ENCODE measurements around the gene ITPRIP.
A peak's percentile ranks its signal among the peaks of the same experiment; 100 is the strongest.

Gene ITPRIP, protein sequence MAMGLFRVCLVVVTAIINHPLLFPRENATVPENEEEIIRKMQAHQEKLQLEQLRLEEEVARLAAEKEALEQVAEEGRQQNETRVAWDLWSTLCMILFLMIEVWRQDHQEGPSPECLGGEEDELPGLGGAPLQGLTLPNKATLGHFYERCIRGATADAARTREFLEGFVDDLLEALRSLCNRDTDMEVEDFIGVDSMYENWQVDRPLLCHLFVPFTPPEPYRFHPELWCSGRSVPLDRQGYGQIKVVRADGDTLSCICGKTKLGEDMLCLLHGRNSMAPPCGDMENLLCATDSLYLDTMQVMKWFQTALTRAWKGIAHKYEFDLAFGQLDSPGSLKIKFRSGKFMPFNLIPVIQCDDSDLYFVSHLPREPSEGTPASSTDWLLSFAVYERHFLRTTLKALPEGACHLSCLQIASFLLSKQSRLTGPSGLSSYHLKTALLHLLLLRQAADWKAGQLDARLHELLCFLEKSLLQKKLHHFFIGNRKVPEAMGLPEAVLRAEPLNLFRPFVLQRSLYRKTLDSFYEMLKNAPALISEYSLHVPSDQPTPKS

DNA sequence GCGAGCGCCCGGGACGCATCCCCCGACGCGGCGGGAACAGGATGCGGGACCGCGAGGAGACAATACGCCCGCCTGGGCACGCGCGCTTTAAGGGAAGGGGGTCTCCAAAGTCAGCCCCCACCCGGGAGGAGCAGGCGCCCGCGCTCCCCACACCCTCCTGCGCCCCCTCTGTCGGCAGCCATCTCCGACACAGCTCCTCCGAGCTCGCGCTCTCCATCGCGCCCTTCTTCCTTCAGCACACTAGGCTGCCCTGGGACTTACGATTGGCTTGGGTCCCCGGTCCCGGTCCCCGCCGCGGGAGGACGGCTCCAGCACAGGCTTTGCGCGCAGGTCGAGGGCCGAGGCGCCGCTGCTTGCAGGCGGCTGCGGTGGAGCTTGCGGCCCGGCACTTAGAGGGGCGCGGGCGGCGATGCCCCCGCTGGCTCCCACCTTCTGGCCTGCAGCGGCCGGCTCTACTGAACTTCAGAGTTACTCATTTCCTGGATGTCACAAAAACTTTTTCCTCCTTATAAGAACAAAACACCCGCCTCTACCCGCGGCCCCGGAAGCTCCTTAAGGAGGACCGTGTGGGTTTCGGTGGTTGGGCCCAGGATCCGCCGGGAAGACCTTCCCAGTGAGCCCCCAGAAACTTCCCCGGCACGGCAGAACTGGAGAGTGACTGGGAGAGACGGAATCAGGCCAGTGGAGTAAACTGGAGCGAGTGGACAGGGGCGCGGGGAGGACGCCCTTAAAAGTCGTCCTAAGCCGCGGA lies at the start of gene ITPRIP:
ITPRIP (minus strand) TSS at position 481 of the 751 bp plus-strand sequence. CDS start 22,414 bp downstream, outside the sequence.
- peak; percentile 72 to 77 for DNase-seq

DNA sequence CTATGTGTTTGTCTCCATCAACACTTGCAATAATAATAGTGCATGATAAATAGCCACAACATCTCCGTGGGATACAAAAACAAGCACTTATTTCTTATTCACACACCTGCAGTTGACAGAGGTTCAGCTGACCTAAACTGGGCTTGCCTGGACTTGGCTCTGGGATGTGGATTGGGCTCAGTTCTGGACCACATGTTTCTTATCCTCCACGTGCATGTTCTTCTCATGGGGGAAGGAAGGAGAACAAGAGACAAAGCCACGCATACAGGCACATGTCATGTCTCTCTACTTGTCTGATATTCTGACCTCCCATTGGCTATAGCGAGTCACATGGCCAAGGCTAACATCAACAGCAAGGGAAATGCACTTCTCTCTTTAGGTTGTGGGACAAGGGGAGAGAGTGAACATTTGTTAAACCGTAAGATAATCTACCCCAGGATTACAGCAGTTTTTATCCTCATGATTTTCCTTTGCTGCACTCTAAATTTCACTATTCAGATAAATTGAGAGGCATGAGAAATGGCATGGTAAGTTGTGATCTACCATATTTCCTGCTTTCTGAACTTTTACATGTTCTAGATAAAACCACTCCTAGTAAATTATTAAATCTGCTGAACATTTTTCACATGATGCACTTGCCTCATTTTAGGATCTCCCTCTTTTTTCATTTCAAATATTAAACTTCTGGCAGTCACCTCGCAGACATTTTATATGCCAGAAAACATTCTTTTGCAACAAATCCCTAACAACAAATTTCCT lies 49.0 kb upstream of the ITPRIP start:
- no peak for DNase-seq

DNA sequence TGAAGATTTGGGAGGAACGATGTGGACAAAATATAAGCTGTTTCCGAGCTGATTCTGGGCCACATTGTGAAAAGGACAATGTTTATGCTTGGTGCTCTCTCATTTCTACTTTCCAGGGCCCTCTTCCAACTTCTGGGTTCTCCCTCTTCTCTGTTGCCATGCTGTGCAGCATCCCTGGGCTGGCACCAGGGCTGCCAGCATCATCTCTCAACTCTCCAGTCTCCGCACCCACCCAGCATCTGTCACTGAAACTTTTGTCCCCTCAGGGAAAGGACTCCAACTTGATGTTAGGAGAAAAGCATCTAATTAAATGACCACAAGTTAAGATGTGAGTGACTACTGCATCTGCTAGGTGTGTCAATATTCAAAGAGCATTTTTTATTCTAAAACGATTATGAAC lies 42.1 kb upstream of the ITPRIP start:
- DNase-seq = no peak

DNA sequence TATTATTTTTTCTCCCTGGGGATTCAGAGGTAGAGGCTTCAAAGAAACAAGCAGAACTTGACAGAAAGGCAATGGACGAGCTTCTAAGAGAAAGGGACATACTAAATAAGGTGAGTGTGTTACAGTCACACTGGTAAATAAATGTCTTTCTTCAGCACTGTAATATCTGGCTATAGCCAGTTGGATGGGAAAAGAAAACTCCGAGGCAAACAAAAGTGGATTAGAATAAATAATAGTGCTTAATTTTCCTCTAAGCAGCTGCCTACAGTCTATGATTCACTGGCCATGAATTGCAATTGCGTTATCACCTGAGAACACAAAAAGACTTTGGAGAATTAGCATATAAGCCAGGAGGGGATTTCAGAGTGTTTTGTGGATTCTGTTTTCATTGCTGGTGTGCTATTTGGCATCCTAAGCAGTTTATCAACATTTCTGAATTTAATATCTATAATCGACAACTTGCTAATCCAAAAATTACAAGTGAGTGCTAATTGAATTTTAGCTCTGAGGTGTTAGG lies 38.6 kb upstream of the ITPRIP start:
- no peak for DNase-seq

DNA sequence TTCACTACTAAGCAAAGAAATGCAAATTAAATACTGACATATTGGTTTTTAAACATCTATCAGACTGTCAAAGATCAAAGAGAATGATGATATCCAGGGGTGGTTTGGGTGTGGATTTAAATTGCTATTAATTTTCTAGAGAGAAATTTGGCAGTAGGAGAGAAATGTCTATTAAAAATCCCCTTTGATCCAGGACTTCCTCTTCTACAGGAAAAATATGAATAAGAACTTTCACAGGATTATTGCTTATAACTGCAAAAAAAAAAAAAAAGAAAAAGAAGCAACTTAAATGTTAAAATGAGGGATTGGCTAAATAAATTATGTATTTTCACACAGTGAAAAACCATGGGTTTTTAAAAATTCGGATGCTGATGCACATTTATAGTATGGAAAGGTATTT lies 36.3 kb upstream of the ITPRIP start:
- DNase-seq = no peak

DNA sequence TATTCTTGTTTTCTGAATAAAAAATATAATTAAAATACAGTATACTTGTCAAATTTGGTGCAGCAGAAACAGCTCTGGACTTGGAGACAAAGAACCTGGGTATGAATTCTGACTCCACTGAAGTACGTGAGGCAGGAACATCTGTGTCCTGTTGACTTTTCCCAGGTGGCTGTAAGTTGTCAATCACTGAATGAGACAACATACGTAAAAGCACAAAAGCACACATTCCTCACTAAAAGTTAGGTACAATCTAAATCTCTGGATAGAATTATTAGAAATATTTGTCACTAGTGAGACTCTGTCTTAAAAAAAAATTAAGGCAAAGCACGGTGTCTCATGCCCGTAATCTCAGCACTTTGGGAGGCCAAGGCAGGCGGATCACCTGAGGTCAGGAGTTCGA lies 33.5 kb upstream of the ITPRIP start:
- DNase-seq = no peak

DNA sequence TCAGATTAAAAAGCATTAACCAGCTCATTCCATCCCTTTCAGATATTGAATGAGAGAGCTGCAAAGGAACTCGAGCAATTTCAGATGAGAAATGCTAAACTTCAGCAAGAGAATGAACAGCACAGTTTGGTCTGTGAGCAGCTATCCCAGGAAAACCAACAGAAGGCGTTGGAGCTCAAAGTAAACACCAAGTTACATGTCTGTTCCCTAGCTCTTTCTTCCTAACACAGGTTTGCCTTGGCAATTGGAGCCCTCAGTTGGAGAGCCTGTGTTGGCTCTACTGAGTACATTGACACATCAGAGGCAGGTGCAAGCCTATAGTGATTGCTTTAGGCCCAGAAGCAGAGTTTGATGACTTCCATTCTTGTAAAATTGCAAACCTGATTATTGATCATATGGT lies 30.1 kb upstream of the ITPRIP start:
- no peak for DNase-seq

DNA sequence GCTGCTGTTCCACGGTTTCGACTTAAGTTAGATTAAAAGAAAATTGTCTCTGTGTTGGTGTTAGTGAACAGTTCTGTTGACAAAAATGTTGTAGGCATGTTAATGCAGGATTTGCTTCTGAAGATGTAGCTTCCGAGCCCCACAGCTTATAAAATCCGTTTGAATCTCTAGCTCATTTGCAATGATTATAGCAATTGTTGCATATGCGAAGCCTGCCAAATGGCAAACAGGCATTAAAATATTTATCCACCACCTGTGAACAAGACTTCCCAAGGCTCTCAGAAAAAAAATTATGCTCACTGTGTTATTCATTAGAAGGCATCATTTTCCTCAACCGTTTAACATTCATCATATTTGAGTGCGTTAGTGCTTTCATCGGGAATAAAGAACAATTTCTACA lies 29.6 kb upstream of the ITPRIP start:
- no peak for DNase-seq

DNA sequence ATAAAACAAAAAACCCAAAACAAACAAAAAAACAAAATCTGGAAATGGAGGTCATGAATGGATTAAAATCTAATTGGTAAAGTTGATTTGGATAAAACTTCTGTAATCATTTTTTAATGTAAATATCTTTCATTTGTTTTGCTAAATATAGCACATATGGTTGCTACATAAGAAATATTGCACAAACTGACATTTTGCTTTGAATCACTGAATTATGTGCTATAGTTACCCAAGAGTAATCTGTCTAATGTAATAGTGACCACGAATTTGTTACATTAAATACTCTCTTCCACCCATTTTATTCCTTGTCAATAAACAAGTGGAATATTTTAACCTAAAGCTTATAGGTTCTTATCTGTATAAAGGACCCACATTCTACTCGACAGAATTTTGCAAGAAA lies 21.5 kb upstream of the ITPRIP start:
- no peak for DNase-seq

DNA sequence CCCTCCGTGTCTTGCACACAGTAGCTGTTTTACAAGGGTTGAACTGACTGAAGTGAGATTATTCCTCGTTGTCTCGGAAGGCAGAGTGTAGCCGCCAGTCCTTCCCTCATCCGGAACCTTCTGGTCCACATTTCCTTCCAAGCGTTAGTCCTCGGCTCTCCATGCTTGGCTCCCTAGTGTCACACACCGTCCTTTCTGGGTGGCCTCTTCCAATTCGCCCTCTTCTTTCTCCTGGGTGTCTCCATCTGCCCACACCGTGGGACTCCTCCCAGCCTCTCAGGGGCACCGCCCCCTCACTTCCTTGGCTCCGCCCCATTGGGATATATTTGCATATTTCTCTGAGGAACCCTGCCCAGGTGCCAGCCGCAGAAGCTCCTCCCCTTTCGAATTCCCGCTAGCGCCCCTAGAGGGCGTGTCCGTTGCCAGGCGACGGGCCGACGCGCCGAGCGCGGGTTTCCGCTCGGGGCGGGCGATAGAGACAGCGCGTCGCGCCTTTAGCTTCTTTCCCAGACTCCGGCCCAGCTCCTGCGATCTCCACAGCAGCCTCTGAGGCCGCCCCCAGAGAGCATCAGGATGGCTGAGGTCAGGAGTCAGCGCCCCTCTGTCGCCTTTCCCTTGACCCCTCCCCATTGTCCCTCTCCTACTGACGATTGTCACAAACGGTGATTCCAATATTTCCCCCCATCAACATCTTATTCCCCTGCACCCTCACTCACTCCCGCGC lies 15.2 kb upstream of the ITPRIP start, which contains the start of gene CFAP58:
CFAP58 (plus strand) TSS at position 509 of the 724 bp plus-strand sequence; CDS start at position 574, 65 bp downstream.
- DNase-seq = peak; percentile 89 to 92

DNA sequence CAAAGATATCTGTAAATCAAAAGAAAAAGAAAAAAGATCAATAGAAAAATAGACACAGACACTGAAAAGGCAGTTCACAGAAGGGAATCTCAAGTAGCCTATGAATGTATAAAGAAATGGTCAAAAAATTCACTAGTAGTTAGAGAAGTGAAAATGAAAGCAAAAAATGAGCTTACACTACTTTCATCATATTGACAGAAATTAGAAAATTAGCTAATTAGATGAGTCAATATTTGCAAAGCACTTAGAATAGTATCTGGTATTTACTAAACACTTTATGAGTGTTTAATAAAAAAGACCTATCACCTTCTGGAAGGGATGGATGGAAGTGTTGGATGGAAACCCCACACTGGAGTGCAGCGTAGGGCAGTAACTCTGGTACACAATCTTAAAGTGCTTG lies 13.7 kb upstream of the ITPRIP start:
- DNase-seq = no peak

DNA sequence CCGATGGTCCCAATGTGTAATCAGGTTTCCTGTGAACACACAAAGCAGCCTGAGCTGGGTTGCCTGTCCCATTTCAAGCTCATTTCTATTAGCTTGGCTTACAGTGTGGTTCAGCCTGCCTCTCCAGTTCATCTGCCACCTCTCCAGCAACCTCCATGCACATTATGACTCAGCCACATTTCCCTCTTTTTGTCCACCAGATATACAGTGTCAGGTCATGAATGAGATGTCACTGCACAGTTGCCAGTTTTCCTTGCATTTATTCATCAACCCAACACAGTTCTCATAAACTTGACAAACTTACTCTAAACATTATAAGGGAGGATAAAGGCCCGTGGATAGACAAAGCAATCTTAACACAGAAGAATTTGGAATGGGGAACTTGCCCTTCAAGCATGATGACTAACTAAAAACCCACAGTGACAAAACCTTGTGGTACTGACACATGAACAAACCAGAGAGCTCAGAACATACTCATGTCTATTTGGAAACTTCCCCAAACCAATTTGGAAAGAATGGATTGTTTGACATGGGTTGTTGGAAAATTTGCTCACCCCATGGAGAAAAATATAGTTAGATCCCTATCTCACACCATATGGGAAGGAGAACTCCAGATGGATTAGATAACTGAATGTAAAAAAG lies 12.9 kb upstream of the ITPRIP start:
- no peak for DNase-seq

DNA sequence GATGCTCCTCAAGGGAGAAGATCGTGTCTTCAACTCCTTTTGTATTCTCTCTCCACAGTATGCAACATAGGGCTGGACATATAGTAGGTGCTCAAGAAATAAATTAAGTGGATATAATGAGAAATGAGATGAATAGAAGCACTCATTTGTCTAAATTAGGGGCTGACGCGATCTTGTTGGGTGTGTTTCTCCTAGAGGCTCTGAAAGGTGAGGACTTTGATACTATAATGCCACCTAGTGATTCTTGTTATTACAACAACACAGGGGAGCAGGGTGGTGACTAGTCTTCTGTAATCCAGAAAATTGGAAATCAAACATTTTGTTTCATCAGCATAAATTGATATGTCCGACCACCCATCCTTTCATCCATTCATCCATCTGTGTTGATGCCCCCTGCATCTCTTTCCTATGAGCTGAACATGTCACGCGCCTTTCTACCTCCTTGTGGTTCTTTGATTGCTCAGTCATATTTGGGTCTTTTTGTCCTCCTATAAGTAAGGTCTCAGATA lies 11.9 kb upstream of the ITPRIP start:
- no peak for DNase-seq

DNA sequence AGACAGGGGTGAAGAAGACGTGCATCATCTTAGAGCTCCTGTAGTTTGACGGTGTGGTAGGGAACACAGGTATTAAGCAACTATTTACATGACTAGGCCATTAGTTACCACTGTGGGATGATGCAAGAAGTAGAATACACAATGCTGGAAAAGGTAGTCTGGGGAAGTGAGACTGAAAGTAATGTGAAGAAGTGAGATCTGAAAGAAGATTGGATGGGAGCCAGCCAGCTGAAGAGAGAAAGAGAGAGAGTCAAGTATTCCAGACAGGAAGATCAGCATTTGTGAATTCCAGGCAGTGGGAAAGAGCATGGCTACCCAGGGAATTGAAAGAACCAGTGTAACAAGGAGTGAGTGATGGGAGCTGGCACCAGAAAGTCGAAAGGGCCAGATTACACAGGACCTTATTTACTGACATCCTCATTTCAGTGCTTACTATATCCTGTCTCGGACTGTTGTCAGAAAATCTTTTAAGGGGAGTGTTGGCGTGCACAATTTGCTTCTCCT lies 11.4 kb upstream of the ITPRIP start:
- no peak for DNase-seq

DNA sequence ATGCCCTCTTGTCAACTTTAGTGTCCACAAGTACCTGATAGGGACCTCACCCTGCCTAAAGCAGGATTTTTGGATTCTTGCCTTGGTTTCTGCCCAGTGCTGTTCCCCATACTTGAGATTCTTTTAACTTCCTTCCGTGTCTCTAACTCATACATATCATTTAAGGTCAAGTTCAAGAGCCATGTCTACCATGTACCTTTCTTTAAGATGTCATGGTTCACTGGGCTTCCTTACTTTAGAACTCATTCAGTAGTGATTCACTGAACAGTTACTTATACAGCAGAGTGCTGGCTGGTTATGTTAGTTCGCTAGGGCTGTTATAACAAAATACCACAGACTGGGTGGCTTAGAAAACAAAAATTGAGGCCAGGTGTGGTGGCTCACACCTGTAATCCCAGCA lies 10.3 kb upstream of the ITPRIP start:
- no peak for DNase-seq

DNA sequence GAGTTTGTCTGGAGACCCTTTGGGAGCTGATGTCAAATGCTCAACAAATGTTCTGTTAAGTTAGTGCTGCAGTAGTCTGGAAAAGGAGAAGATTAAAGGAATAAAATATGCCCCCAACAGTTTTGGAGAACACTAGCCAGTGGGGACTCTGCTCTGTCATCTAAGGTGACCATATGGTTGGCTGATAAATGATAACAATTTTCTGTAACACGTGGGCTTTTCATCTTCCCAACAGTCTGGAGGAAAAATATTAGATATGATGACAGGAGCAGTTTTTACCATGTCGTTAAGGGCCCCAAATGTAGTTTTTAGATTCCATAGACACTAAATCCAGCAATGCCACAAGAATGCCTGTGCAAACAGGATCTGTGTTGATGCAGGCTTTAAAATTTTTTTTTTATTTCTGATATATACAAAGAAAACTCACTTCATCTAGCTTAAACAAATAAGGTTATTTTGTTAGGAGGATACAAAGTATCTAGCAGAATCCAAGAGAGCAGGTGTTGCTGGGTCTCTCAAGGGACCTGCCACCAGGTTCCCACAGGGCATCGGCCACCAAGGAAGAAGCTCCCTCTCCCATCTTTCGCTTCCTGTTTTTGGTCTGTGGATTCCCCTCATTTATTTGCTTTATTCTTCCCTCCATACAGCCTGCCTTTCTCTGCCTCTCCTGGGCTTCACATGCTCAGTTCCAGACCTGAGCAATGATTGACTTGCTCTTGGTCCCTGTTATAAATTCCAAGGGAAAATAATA lies 9.2 kb upstream of the ITPRIP start:
- DNase-seq = no peak

DNA sequence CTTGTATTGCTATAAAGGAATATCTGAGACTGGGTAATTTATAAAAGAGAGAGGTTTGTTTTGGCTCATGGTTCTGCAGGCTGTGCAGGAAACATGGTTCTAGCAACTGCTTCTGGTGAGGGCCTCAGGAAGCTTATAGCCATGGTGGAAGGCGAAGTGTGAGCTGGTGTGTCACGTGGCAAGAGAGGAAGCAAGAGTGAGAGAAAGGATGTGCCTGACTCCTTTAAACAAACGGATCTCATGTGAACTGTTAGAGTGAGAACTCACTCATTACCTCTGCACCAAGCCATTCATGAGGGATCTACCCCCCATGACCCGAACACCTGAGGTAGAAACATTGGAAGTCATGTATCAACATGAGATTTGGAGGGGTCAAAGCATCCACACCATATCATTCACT lies 7.7 kb upstream of the ITPRIP start:
- no peak for DNase-seq

DNA sequence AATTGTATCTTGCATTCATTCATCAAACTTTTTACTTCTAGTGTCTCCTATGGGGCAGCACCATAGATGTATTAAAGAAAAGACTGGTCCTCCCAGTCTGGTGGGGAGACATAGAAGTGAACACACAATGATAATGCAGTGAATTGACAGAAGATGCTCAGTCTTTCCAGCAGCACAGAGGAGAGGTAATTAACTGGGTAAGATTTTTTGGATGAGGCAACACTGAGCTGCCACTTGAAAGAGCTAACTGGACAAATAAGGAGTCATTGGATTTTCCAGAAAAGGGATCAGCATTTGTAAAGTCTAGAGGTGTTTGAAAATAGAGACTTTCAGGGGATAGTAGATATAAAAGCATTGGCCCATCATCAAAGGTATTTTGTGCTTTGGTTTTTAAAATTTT lies 7.2 kb upstream of the ITPRIP start:
- DNase-seq = no peak

DNA sequence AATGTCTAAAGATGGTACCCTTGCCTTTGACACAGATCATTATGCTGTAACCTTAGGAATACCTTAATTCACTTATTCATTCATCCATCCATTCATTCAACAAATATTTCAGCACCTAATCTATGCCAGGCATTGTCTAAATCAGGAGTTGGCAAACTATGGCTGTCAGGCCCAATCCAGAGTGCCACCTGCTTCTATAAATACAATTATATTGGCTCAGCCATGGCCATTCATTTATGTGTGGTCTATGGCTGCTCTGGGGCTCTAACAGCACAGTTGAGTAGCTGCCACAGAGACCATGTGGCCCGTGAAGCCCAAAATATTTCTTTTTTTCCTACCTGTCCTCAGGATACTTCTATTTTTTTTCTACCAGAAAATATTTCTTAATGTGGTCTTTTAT lies 6.0 kb upstream of the ITPRIP start:
- DNase-seq = no peak

DNA sequence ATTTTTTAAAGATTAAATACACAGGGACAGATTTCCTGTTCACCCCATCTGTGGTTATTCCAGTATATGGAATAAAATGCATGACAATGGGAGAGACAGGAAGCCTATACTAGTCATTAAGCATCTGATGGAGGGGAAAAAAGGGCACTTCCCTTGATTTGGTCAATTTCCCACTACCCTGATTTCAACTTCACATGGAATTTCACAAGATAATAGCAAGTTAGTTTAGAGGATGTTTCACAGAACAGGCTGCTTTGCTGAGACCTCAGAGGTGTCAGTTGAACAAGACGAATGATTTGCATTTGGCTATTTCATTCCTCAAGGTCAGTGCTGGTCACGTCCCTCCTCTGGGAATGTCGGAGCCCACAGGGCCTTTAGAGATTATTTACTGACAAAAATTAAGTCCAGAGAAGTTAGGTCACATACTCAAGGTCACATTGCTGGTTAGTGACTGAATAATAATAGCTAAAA lies 4.7 kb upstream of the ITPRIP start:
- no peak for DNase-seq
